SIG-M5 treated with dmso at 0.1 percent for 504 hours (cell line): ENCODE data around the gene PTPRN2.
"Not testable (repeated sequence)": the region's sequence is repeated elsewhere in the genome, so short reads cannot be mapped to it uniquely, and the experiment has no call there.

Experiments used
- DNase-seq: peaks from one replicate; lab custom pipeline; 2025; ENCODE audit not compliant: unreplicated experiment; lab: John Stamatoyannopoulos, UW

The PTPRN2 gene

GRCh38 chr7:157577061-157577460, 1010.6 kb downstream of the PTPRN2 start:
- DNase-seq, result no peak

DNA sequence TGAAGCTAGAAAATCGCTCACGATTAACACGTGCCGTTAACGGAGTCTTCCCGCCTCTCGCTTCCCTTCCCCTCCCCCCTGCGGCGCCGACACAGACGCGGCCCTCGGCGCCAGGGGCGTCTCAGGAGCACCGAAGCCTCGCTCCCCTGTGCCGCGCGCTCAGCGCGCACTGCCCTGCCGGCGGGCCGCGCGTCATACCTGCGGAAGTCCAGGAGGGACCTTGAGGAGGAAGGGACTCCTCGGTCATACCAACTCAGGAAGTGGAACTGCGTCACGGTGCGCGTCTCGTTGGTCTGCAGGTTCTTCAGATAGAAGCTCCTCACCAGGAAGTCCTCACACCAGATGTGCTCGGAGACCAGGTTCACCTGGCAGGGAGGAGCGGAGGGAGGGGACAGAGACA, 1011.2 kb downstream of the PTPRN2 start:
- no peak for DNase-seq

- DNase-seq, result no peak
These were observed 1011.8 kb downstream of the PTPRN2 start for GRCh38 chr7:157575777-157576176.

GRCh38 chr7:157574914-157575586, 1012.6 kb downstream of the PTPRN2 start:
- DNase-seq, result no peak

DNA sequence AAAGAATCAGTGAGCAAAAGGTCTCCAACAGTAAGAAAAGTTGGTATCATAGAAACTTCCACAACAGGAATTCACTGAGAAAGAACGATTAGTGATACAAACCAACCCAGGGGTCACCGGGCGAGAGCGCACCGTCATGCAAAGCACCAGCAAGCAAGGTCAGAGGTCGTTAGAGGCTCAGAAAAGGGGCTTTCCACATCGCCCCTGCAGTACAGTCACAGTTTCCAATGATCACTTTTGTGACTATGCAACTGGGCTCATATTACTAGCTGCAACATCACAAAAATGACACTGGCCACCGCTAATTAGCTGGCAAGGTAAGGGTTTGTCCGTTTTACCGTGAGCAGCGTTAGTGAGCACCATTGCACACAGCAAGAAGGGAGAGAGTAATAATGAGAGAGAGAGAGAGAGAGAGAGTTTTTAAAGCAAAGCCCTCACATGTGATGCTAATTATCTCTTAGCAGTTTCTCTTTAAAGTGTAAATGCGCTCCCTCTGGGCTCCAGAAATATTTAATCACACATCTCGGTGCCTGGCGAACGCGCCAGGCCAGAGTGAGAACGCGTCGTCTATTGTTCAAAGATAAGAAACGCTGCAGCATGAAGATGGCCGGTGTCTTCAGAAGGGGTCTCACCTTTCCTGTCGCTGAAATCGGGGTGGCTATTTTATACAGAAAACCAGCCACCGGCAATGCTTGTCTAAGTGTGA, 1013.4 kb downstream of the PTPRN2 start:
- no peak for DNase-seq

DNA sequence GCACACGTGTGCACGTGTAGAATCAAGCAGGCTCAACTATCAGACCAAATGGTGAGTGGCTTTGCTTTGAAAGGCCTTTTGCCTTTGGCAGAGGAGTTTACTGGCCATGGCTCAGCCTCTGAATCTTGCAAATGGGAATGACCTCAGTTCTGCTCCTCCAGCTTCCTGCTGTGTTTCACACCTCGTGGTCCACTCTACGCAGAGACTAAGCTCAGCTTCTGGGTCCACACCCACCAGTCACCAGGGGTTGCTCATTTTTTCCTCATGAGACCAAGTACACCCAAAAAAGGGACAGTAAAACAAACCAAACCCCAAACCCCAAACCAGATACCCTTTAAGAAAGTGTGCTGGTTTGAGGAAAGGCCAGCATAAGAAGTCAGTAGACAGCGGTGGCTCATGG, 1014.4 kb downstream of the PTPRN2 start:
- no peak for DNase-seq

DNA sequence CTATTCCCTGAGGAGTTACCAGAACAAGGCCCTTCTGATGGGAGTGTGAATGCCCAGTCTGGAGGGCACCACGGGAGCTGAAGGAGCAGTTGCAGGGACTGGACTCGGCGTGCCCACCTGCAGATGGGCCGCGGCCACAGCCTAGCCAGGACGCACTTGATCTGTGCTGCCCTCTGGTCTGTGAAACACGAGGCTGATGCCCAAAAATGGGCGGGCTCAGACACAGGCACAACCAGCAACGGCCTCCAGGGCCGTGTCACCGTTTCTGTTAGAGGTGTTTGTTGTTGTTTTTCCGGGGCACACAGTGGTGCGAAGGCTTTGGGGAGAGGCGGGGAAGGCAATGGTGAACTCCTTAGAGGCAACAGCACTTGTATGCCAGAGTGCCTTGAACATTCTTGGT, 1015.0 kb downstream of the PTPRN2 start:
- no peak for DNase-seq

GRCh38 chr7:157570531-157571200, 1017.0 kb downstream of the PTPRN2 start:
- no peak for DNase-seq

GRCh38 chr7:157569967-157570366, 1017.7 kb downstream of the PTPRN2 start:
- DNase-seq, result no peak

DNA sequence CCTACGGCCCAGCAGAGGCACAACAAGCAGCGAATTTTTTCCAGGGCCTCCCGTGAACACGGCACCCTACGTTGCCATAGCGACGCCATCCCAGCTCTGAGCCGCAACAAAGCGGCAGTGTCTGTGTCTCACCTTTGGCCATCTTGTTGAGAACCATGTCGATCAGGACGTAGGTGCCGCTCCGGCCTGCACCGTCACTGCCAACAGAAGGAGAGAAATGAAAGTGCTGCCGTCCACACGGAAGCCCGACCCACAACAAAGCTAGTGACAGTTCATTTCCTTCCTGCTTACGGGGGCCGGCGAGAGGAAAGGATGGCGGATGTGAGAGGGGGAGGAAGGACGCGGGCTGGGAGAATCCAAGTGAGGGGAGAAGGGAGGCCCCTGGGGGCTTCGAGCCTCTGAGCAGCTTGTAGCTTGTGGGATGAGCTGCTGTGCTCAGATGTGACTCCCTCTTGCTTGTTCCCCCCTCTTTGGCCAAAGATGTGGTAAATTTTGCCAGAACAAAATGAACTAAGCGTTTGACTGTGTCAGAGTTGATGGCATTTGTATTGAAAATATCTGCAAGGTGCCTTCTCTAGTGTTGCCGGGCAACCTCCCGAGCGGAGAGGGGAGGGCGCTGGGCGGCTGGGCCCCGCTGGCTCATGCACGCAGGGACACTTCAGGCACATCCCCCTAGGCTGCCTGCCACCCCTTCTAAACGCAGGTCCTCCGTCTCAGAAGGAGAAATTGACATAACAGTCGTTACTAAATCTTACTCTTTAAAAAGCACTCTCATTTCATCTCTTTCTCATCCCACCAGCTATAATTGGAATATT, 1018.6 kb downstream of the PTPRN2 start:
- DNase-seq, result no peak

DNA sequence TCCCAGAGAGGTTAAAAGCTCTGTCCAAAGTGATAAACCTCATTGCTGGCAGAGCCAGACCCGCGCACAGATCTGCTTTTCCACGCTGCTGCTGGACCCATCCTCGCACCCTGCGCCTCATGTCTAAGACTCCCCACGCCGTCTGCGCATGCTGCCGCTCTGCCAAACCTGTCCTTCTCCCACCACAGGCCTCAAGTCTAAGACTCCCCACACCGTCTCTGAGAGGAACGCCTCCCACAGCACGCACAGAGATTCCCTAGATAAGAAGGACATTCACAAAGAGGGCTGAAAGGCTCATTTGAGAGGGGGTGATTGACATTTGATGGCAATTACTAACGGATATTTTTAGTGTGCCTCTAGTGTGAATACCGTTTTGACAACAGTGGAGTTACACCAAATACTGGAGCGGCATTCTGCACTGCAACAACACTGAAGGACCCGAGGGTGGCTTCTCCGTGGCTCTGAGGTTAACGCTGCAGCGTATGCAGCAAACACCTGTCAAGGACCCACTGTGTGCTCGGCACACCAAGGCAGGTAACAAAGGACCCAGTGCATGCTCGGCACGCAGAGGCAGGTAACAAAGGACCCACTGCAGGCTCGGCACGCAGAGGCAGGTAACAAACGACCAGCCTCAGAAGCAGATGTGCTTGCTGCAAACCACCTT, 1019.4 kb downstream of the PTPRN2 start:
- DNase-seq, result no peak

DNA sequence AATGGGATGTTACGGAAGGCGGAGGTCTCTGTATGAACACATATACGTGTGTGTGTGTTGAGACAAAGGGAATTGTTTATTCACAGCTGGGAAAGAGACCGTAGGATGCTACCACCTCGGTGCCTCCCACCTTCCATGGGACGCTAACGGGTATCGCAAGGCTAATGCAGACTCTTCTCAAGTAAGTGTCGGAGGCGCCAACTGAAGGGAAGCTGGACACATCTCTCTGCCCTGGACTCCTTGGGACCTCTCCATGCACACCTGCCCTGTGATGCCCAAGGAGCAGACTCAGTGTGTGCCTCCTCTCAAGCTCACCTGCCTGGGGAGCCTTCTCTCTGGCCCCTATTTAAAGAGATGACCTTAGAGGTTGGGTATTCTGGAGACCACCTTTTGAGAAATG, 1020.0 kb downstream of the PTPRN2 start:
- no peak for DNase-seq

GRCh38 chr7:157566631-157567006, 1021.0 kb downstream of the PTPRN2 start:
- DNase-seq, result no peak

- DNase-seq, result no peak
These were observed 1021.5 kb downstream of the PTPRN2 start for GRCh38 chr7:157565981-157566630.

DNA sequence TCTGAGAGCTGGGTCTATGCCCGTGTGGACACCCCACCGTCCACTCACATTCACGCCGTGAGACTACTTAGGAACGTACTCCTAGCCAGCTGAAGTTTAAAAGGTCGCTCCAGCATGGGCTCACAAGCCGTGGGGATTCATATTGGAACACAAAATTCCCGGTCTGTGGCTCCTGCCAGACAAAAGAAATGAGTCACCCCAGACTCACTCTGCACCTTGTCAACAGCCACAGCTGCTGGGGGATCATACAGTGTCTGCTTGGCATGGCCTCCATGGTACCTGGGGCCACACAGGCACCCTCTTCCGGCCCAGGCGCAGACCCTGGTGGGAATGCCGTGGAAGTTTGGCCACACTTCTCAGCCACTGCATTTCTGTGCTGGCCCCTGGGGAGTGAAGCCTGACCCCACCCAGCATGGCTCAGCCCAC, 1022.4 kb downstream of the PTPRN2 start:
- no peak for DNase-seq

GRCh38 chr7:157564517-157565177, 1023.0 kb downstream of the PTPRN2 start:
- no peak for DNase-seq

DNA sequence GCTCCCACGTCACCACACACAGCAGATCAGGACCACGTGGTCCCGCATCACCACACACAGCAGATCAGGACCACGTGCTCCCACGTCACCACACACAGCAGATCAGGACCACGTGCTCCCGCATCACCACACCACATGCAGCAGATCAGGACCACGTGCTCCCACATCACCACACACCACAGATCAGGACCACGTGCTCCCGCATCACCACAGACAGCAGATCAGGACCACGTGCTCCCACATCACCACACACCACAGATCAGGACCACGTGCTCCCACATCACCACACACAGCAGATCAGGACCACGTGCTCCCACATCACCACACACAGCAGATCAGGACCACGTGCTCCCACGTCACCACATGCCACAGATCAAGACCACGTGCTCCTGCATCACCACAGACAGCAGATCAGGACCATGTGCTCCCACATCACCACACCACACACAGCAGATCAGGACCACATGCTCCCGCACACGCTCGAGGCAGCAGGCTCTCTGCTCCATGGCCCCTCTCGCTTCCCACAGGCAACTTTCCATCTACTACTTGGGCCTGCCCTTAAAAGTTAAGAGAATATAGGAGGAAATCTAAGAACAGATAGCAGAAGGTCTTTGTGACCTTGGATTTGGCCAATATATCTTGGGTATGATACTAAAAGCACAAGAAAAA, 1024.0 kb downstream of the PTPRN2 start:
- DNase-seq, result not testable (repeated sequence)

DNA sequence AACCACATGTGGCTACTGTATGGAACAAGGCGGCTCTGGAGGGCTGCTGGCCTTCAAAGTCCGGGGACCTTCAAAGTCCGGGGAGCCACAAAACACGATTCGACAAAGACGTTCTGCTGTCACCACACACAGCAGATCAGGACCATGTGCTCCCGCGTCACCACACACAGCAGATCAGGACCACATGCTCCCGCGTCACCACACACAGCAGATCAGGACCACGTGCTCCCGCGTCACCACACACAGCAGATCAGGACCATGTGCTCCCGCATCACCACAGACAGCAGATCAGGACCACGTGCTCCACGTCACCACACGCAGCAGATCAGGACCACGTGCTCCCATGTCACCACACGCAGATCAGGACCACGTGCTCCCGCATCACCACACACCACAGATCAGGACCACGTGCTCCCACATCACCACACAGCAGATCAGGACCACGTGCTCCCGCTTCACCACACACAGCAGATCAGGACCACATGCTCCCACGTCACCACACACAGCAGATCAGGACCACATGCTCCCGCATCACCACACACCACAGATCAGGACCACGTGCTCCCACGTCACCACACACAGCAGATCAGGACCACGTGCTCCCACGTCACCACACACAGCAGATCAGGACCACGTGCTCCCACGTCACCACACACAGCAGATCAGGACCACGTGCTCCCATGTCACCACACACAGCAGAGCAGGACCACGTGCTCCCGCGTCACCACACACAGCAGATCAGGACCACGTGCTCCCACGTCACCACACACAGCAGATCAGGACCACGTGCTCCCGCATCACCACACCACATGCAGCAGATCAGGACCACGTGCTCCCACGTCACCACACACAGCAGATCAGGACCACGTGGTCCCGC, 1024.9 kb downstream of the PTPRN2 start:
- not testable (repeated sequence) for DNase-seq
